Suprapubic skin (tissue), 4 donors: ENCODE results near the gene PWWP2B.

Experiments used
- EP300 ChIP-seq: sonication (generic); formaldehyde crosslinking; IDR thresholded peaks from one replicate; pipeline ENCODE4 v1.6.1; 2017; ENCODE audit warnings: antibody characterized with exemption
- POLR2A ChIP-seq, 2 donors: fragments of 450-650 bp; IDR thresholded peaks; one replicate each; pipeline ENCODE4 v1.6.1; 2017; ENCODE audit warnings: antibody characterized with exemption in 2 of 2, mild to moderate bottlenecking in 2 of 2, moderate library complexity in 2 of 2
- POLR2AphosphoS5 ChIP-seq, 3 donors: sonication (generic); formaldehyde crosslinking; IDR thresholded peaks; one replicate each; pipeline ENCODE4 v1.6.1; 2017; ENCODE audit warnings: antibody characterized with exemption in 3 of 3
- TF ChIP-seq, protein P1 (sequence below), 2 donors: fragments of 200-600 bp in 1 of 2; fragments of 450-650 bp in 1 of 2; sonication (generic) in 1 of 2; IDR thresholded peaks; one replicate each; pipeline ENCODE4 v1.5.1; 2016 to 2019; ENCODE audit warnings: antibody characterized with exemption in 2 of 2, mild to moderate bottlenecking in 1 of 2, moderate library complexity in 1 of 2

DNA sequence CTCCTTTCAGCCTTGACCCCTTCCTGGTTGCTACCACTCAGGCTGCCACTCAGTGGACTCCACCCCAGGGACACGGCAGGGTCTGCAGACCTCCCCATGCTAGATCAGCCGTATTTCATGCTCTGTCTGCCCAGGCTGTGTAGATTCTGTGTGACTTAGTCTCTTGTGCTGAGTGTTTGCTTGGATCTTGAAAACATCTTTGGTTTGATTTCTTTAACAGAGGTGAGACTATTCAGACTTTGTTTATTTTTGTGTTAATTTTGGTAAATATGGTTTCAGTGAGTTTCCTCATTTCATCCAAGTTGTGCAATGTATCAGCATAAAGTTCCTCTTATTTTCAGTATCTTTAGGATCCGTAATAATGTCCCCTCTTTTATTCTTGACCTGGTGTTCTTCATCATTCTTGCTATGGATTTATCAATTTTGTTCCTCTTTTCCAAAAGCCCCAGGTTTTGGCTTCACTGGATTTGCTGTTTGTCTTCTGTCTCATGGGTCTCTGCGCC, 21.2 kb upstream of the PWWP2B start:
- no peak for TF ChIP-seq POLR2AphosphoS5 (IDR thresholded peaks at IDR 0.05)
- TF ChIP-seq, protein P1, sequence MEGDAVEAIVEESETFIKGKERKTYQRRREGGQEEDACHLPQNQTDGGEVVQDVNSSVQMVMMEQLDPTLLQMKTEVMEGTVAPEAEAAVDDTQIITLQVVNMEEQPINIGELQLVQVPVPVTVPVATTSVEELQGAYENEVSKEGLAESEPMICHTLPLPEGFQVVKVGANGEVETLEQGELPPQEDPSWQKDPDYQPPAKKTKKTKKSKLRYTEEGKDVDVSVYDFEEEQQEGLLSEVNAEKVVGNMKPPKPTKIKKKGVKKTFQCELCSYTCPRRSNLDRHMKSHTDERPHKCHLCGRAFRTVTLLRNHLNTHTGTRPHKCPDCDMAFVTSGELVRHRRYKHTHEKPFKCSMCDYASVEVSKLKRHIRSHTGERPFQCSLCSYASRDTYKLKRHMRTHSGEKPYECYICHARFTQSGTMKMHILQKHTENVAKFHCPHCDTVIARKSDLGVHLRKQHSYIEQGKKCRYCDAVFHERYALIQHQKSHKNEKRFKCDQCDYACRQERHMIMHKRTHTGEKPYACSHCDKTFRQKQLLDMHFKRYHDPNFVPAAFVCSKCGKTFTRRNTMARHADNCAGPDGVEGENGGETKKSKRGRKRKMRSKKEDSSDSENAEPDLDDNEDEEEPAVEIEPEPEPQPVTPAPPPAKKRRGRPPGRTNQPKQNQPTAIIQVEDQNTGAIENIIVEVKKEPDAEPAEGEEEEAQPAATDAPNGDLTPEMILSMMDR (IDR thresholded peaks at IDR 0.05) = no peak
- TF ChIP-seq POLR2A (IDR thresholded peaks at IDR 0.05) = no peak
- no peak for TF ChIP-seq EP300
